T-cell (primary cell): ENCODE results near the gene FASTK. TPM values are rescaled to one million over a fixed set of nuclear protein-coding genes. Genes with fewer than 3 reads are reported as not detected.
A peak's percentile ranks its signal among the peaks of the same experiment; 100 is the strongest.
"Not testable (repeated sequence)": the region's sequence is repeated elsewhere in the genome, so short reads cannot be mapped to it uniquely, and the experiment has no call there.

ENCODE experiments used
- ATAC-seq, 4 experiments: fragments of 200-7000 bp in 3 of 4; fragments of 150-1000 bp in 1 of 4; cut with Tn5 transposase; replicated peaks in 1 of 4; 1 replicate in 3 of 4; 2 replicates in 1 of 4; pipeline ENCODE4 v1.10.0; 2021; ENCODE audit warnings: moderate library complexity in 3 of 4, mild to moderate bottlenecking in 2 of 4, moderate number of reproducible peaks in 1 of 4
- CTCF ChIA-PET, 2 donors: fragments of 300-600 bp; sonication (Branson Sonifier 250); formaldehyde crosslinking; loops; one replicate each; lab custom pipeline; 2022; ENCODE audit warnings: antibody characterized with exemption in 2 of 2; lab: Charles Lee
- POLR2A ChIA-PET, 2 donors: fragments of 300-600 bp; sonication (Branson Sonifier 250); formaldehyde crosslinking; loops; one replicate each; lab custom pipeline; 2022; ENCODE audit warnings: antibody characterized with exemption in 2 of 2; lab: Charles Lee
- DNase-seq, 35 experiments: peaks; one replicate each; pipeline versions ENCODE4 v3.0.0 to v3.0.0-alpha.2; 2013 to 2023
- H3K27ac ChIP-seq: one replicate; pipeline ENCODE4 v1.5.1; 2013; ENCODE audit warnings: low read length
- H3K27me3 ChIP-seq, 2 experiments: replicated peaks in 1 of 2; 1 replicate in 1 of 2; 2 replicates in 1 of 2; pipeline versions ENCODE4 v1.6.1 to v1.7.0; 2013; ENCODE audit warnings: low read length in 1 of 2, mixed read lengths in 1 of 2; ENCODE audit not compliant: control insufficient read depth in 2 of 2, insufficient read depth in 2 of 2; ENCODE audit errors: extremely low read depth in 1 of 2
- H3K36me3 ChIP-seq, 2 donors: 1 replicate in 1 of 2; 2 replicates in 1 of 2; pipeline versions ENCODE4 v1.6.1 to v1.7.0; 2013; ENCODE audit warnings: low read length in 1 of 2; ENCODE audit not compliant: control insufficient read depth in 2 of 2, insufficient read depth in 1 of 2; ENCODE audit errors: extremely low read depth in 1 of 2
- H3K4me1 ChIP-seq, 2 experiments: 1 replicate in 1 of 2; 2 replicates in 1 of 2; pipeline versions ENCODE4 v1.6.1 to v1.7.0; 2013; ENCODE audit warnings: low read length in 2 of 2, mixed read lengths in 1 of 2; ENCODE audit not compliant: insufficient read depth in 2 of 2, control insufficient read depth in 1 of 2; ENCODE audit errors: extremely low read depth in 1 of 2
- H3K4me3 ChIP-seq, 2 donors: 1 replicate in 1 of 2; 2 replicates in 1 of 2; pipeline versions ENCODE4 v1.5.1 to v1.7.0; 2013; ENCODE audit warnings: mild to moderate bottlenecking in 2 of 2, low read length in 1 of 2, moderate library complexity in 1 of 2; ENCODE audit not compliant: control insufficient read depth in 1 of 2; ENCODE audit errors: extremely low read depth in 1 of 2
- H3K9me3 ChIP-seq: 2 replicates; pipeline ENCODE4 v1.7.0; 2013
- H3K27ac Mint-ChIP-seq, 2 donors: one replicate each; pipeline ENCODE4 v1.8.0; 2020 to 2021; ENCODE audit warnings: mild to moderate bottlenecking in 2 of 2, mixed read lengths in 2 of 2
- H3K27me3 Mint-ChIP-seq, 2 donors: one replicate each; pipeline ENCODE4 v1.8.0; 2021 to 2022; ENCODE audit warnings: mixed read lengths in 2 of 2
- H3K36me3 Mint-ChIP-seq: one replicate; pipeline ENCODE4 v1.8.0; 2021; ENCODE audit warnings: mixed read lengths
- H3K4me1 Mint-ChIP-seq, 3 donors: one replicate each; pipeline ENCODE4 v1.8.0; 2020 to 2022; ENCODE audit warnings: mixed read lengths in 3 of 3, mild to moderate bottlenecking in 1 of 3
- H3K4me3 Mint-ChIP-seq, 3 donors: one replicate each; pipeline ENCODE4 v1.8.0; 2020 to 2022; ENCODE audit warnings: mild to moderate bottlenecking in 3 of 3, mixed read lengths in 3 of 3, moderate library complexity in 3 of 3
- H3K9me3 Mint-ChIP-seq, 3 donors: one replicate each; pipeline ENCODE4 v1.8.0; 2020 to 2022; ENCODE audit warnings: mixed read lengths in 3 of 3
- WGBS: methylation state at CpG from one replicate; pipeline ENCODE4 v1.1.5; 2013; ENCODE audit warnings: missing lambda C conversion rate; ENCODE audit not compliant: insufficient coverage; 5-methylcytosine and 5-hydroxymethylcytosine counted together
- total RNA-seq, 35 experiments: library from RNA in 6 of 35; stranded (reverse) in 6 of 35; fragments of 120-200 nt in 1 of 35; gene quantifications; one replicate each; pipeline versions ENCODE4 v1.2.1 to v1.2.4 and lab custom pipeline; 2013 to 2026

The FASTK gene
- total RNA-seq, 5 donors from 2014 or later (not counting 1 experiment from before 2014, with no cell fraction given) = 98.8 to 157 (median 151) TPM

GRCh38 chr7:151028131-151028947 is 52.3 kb downstream of the FASTK start, which contains the start of gene ABCB8:
Gene ABCB8 (plus strand): TSS chr7:151028450. CDS start chr7:151028516, 66 bp downstream.
- DNase-seq (peak; percentile 89 to 99 (median 97)), ATAC-seq (peak; percentile 88 to 94 (median 92))
- Mint-ChIP-seq H3K9me3 (no peaks in the 10 kb centered on the region), H3K27ac (peak within 1 kb of the TSS; percentile 98), H3K4me3 (peak within 1 kb of the TSS; percentile 87 to 93 (median 91)), H3K4me1 (peaks cover 21 to 38% (median 36%) of the 10 kb centered on the region in 3 donors), H3K36me3 (peaks cover 5% of the 10 kb centered on the region), H3K27me3 (no peaks in the 10 kb centered on the region)
- CTCF ChIA-PET = interaction anchor here (1.0 to 1.5 kb wide), 12 partner anchors 10 to 216 kb away, joined by 3 to 19 read pairs (median 4); partner anchors contain the start of genes ABCF2 (in 1 of the 2) and FASTK (in 1 of the 2)
- H3K36me3 ChIP-seq = peaks cover 5 to 11% of the 10 kb centered on the region in 2 donors
- WGBS = 2% methylated on average over 46 of the region's 53 CpGs
- H3K4me3 ChIP-seq = peak within 1 kb of the TSS; percentile 61 to 95
- peaks cover 0 to 9% of the 10 kb centered on the region in 2 experiments for H3K27me3 ChIP-seq
- no peaks in the 10 kb centered on the region for H3K9me3 ChIP-seq
- peak within 1 kb of the TSS; percentile 88 for H3K27ac ChIP-seq
- peaks cover 9 to 23% of the 10 kb centered on the region in 2 experiments for H3K4me1 ChIP-seq
- POLR2A ChIA-PET = interaction anchor here (0.5 to 1.5 kb wide), 12 partner anchors 10 to 1314 kb away, joined by 3 to 11 read pairs (median 4); no protein-coding TSS in a partner anchor

GRCh38 chr7:151027728-151028130 is 52.9 kb downstream of the FASTK start:
- peak overlapping the region; percentile 61 to 95 for H3K4me3 ChIP-seq
- peaks cover 9 to 23% of the 10 kb centered on the region in 2 experiments for H3K4me1 ChIP-seq
- peaks cover 0 to 15% of the 10 kb centered on the region in 2 experiments for H3K27me3 ChIP-seq
- peak overlapping the region; percentile 88 for H3K27ac ChIP-seq
- H3K9me3 Mint-ChIP-seq, DNase-seq, H3K36me3 Mint-ChIP-seq, H3K9me3 ChIP-seq, H3K27me3 Mint-ChIP-seq, H3K36me3 ChIP-seq: not testable (repeated sequence)
- ChIA-PET CTCF (interaction anchor here in 1 of 2 donors (1.0 to 1.5 kb wide), 11 partner anchors 10 to 217 kb away, joined by 3 to 19 read pairs (median 4); partner anchors contain the start of genes ABCF2 and FASTK), POLR2A (interaction anchor here (0.8 to 1.5 kb wide), 9 partner anchors 9 to 524 kb away, joined by 3 to 11 read pairs (median 4); no protein-coding TSS in a partner anchor)
- H3K4me3 Mint-ChIP-seq = peak overlapping the region; percentile 87 to 93 (median 91)
- peak overlapping the region; percentile 98 for H3K27ac Mint-ChIP-seq
- peaks cover 21 to 38% (median 36%) of the 10 kb centered on the region in 3 donors for H3K4me1 Mint-ChIP-seq
- peak in 2 of 4 experiments; percentile 2 to 7 for ATAC-seq
- 7% methylated on average over 3 of the region's 16 CpGs for WGBS

- peak in 1 of 35 experiments; percentile 26 for DNase-seq
- Histone ChIP-seq H3K4me1 (peaks cover 9 to 23% of the 10 kb centered on the region in 2 experiments), H3K27ac (peak overlapping the region; percentile 88), H3K4me3 (peak overlapping the region in 1 of 2 donors; percentile 95), H3K27me3 (peaks cover 0 to 15% of the 10 kb centered on the region in 2 experiments)
- ChIA-PET POLR2A (interaction anchor here (0.8 to 1.5 kb wide), 3 partner anchors 13 to 41 kb away, joined by 3 to 11 read pairs (median 10); no protein-coding TSS in a partner anchor), CTCF (interaction anchor here in 1 of 2 donors (1.0 to 1.5 kb wide), 3 partner anchors 9 to 16 kb away, joined by 4 to 19 read pairs (median 4); no protein-coding TSS in a partner anchor)
- WGBS = 60% methylated on average over 7 of the region's 19 CpGs
- H3K36me3 ChIP-seq, ATAC-seq, H3K9me3 Mint-ChIP-seq, H3K27me3 Mint-ChIP-seq, H3K36me3 Mint-ChIP-seq, H3K9me3 ChIP-seq: not testable (repeated sequence)
- Mint-ChIP-seq H3K27ac (peak overlapping the region; percentile 98), H3K4me3 (peak overlapping the region; percentile 87 to 93 (median 91)), H3K4me1 (peaks cover 21 to 35% (median 35%) of the 10 kb centered on the region in 3 donors)
These were observed 53.6 kb downstream of the FASTK start for GRCh38 chr7:151026771-151027727.

Other genes starting within 250 kb of the FASTK start
- gene AOC1, start 228.3 kb downstream of the FASTK start, total RNA-seq = under 1 TPM in 2 of 5 donors, not detected in 3; 0.15 to 0.28 TPM
- 1 to 10 TPM; 2.9 to 4.6 (median 3.0) TPM for gene KCNH2, start 102.5 kb downstream of the FASTK start, total RNA-seq
- 10 to 100 TPM in 1 of 5 donors, 1 to 10 TPM in 4; 4.8 to 10.1 (median 5.0) TPM for gene NOS3, start 89.8 kb downstream of the FASTK start, total RNA-seq
- gene ATG9B, start 56.3 kb downstream of the FASTK start, total RNA-seq = 10 to 100 TPM; 24.0 to 37.0 (median 31.8) TPM
- gene ABCB8, start 52.4 kb downstream of the FASTK start, total RNA-seq = 10 to 100 TPM; 72.4 to 83.0 (median 74.8) TPM
- 10 to 100 TPM in 4 of 5 donors, 1 to 10 TPM in 1; 9.8 to 16.0 (median 11.9) TPM for gene ASIC3, start 32.3 kb downstream of the FASTK start, total RNA-seq
- gene CDK5, start 22.9 kb downstream of the FASTK start, total RNA-seq = 1 to 10 TPM; 5.3 to 8.4 (median 6.5) TPM
- gene SLC4A2, start 21.2 kb downstream of the FASTK start, total RNA-seq = 10 to 100 TPM; 52.0 to 91.5 (median 74.4) TPM
- gene TMUB1, start 2.7 kb upstream of the FASTK start, total RNA-seq = 10 to 100 TPM; 44.0 to 67.0 (median 56.5) TPM
- 10 to 100 TPM; 28.2 to 67.3 (median 50.9) TPM for gene AGAP3, start 5.7 kb upstream of the FASTK start, total RNA-seq
- gene GBX1, start 86.9 kb upstream of the FASTK start, total RNA-seq = not detected
- gene ASB10, start 106.4 kb upstream of the FASTK start, total RNA-seq = not detected
- 1 to 10 TPM; 3.1 to 7.7 (median 5.1) TPM for gene H2BK1, start 129.7 kb upstream of the FASTK start, total RNA-seq
- gene ABCF2, start 146.4 kb upstream of the FASTK start, total RNA-seq = 10 to 100 TPM; 22.9 to 39.7 (median 38.8) TPM
- gene CHPF2, start 151.7 kb upstream of the FASTK start, total RNA-seq = 10 to 100 TPM; 34.2 to 66.1 (median 64.1) TPM
- gene SMARCD3, start 167.9 kb upstream of the FASTK start, total RNA-seq = 10 to 100 TPM in 2 of 5 donors, 1 to 10 TPM in 3; 6.3 to 28.5 (median 9.1) TPM